Adrenal gland (tissue), 12 donors: ENCODE data around the gene TNFRSF25. TPM values are rescaled to one million over a fixed set of nuclear protein-coding genes. Genes with fewer than 3 reads are reported as not detected.

Source experiments
- DNase-seq, 7 donors: peaks; one replicate each; pipeline ENCODE4 v3.0.0-alpha.2; 2019 to 2020
- H3K27ac ChIP-seq, 5 donors: fragments of 200-600 bp; sonication (generic) in 4 of 5; 1 replicate in 3 of 5; 2 replicates in 2 of 5; pipeline versions ENCODE4 v1.5.1 to v1.8.0; 2016 to 2020; ENCODE audit warnings: mild to moderate bottlenecking in 1 of 5
- H3K27me3 ChIP-seq: fragments of 200-600 bp; 2 replicates; pipeline ENCODE4 v1.8.0; 2021
- H3K36me3 ChIP-seq, 2 donors: fragments of 200-600 bp; replicated peaks in 1 of 2; 1 replicate in 1 of 2; 2 replicates in 1 of 2; pipeline versions ENCODE4 v1.5.1 to v1.8.0; 2018 to 2022
- H3K4me1 ChIP-seq, 2 donors: fragments of 200-600 bp; replicated peaks in 1 of 2; 1 replicate in 1 of 2; 2 replicates in 1 of 2; pipeline versions ENCODE4 v1.5.1 to v1.8.0; 2018 to 2021
- H3K4me3 ChIP-seq, 4 donors: fragments of 200-600 bp; sonication (generic) in 3 of 4; one replicate each; pipeline ENCODE4 v1.5.1; 2016 to 2018
- H3K9me3 ChIP-seq, 3 donors: fragments of 200-600 bp; sonication (generic) in 1 of 3; replicated peaks in 1 of 3; 1 replicate in 2 of 3; 2 replicates in 1 of 3; pipeline versions ENCODE4 v1.5.1 to v1.8.0; 2016 to 2021
- POLR2A ChIP-seq, 2 donors: fragments of 450-650 bp; IDR thresholded peaks; one replicate each; pipeline ENCODE4 v1.6.1; 2017; ENCODE audit warnings: antibody characterized with exemption in 2 of 2, mild to moderate bottlenecking in 2 of 2, moderate library complexity in 1 of 2
- WGBS, 4 donors: extraction: QIAGEN DNeasy Blood & Tissue Kit in 2 of 4; methylation state at CpG; one replicate each; pipeline versions ENCODE4 v1.1.5 to v1.1.7; 2013 to 2017; 5-methylcytosine and 5-hydroxymethylcytosine counted together
- intact Hi-C, 2 donors: fragments of 100-400 bp; cut with DNase I; formaldehyde crosslinking; loops; one replicate each; pipeline versions ENCODE4 v1.14.1 to v1.15.0; 2022 to 2023
- polyA plus RNA-seq, 3 donors: library from polyadenylated mRNA; stranded (reverse); fragments of 200-250 nt in 2 of 3; fragments of 350-450 nt in 1 of 3; fragmentation: Illumina TruSeq in 1 of 3; extraction: RNeasy Lipid Tissue Mini Kit (QIAGEN cat#74804) in 1 of 3; gene quantifications; one replicate each; pipeline ENCODE4 v1.2.3, GENCODE V29; 2013 to 2014
- total RNA-seq, 9 donors: library from RNA; depleted of rRNA in 4 of 9; stranded (reverse); fragments of >200 nt in 4 of 9; fragments of 120-200 nt in 1 of 9; fragmentation: NEBNext Ultra II Directional in 1 of 9; extraction: Animal tissue kit (Norgen Biotek cat#: 25700) in 1 of 9; gene quantifications; one replicate each; pipeline versions ENCODE4 v1.1.0 to v1.2.4, GENCODE V29; 2013 to 2023
- TF ChIP-seq, protein P1 (sequence below), 6 experiments: fragments of 450-650 bp in 4 of 6; fragments of 200-600 bp in 2 of 6; sonication (generic) in 1 of 6; IDR thresholded peaks; 1 replicate in 5 of 6; 2 replicates in 1 of 6; pipeline versions ENCODE4 v1.5.1 to v1.8.0; 2016 to 2021; ENCODE audit warnings: antibody characterized with exemption in 6 of 6, mild to moderate bottlenecking in 2 of 6, moderate library complexity in 1 of 6
- donor health status: healthy with polysubstance abuse.
- donor health status: Bipolar disorder and iron deficiency.
- donor health status: DM: yes; HTN: yes; CAD: no.
- donor health status: DM: no; HTN: no; CAD: no.
- donor health status: DM: no; HTN: no; CAD: no.
- donor health status: DM: yes; HTN: yes; CAD: no.

Gene TNFRSF25
- total and polyA plus RNA-seq, 12 donors, result 1.2 to 169 (median 9.7) TPM

DNA sequence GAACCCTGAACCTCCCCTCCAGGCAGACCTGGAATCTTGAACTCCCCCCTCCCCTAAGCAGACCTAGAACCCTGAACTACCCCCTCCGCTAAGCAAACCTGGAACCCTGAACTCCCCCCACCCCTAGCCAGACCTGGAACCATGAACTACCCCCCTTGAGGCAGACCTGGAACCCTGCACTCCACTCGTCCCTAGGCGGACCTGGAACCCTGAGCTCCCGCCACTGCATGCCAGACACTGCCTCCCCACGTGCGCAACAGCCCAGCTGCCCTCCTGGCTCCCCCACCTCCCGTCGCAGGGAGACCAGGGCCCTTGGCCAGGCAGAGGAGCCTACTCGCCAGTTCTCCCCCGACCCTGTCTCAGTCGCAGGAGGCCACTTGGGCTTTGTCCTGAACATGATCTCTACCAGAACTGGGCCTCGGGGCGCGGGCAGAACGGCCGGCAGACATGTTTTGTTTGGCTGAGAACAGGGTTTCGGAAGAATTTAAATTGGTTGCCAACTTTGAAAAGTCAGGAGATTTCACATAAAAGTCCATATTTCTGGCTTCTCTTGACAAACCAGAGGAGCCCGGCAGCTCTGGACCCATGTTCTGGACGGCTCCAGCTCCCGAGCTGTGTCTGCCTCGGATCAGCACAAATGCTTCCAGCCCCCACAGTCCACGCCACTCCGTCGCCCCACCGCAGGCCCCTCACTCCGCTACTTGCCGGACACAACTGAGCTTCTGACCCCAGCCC lies 34.7 kb upstream of the TNFRSF25 start:
- 71 to 89% (median 83%) methylated on average over 10 to 27 of the region's 27 CpGs for WGBS, 4 donors
- Histone ChIP-seq H3K27me3 (no peaks in the 10 kb centered on the region), H3K4me1 (peaks cover 35 to 57% of the 10 kb centered on the region in 2 donors), H3K9me3 (no peaks in the 10 kb centered on the region), H3K4me3 (no peak overlapping the region), H3K36me3 (no peaks in the 10 kb centered on the region), H3K27ac (peak overlapping the region in 2 of 5 donors; percentile 49 to 72)
- DNase-seq, result no peak
- TF ChIP-seq POLR2A (IDR thresholded peaks at IDR 0.05), result no peak
- TF ChIP-seq, protein P1, sequence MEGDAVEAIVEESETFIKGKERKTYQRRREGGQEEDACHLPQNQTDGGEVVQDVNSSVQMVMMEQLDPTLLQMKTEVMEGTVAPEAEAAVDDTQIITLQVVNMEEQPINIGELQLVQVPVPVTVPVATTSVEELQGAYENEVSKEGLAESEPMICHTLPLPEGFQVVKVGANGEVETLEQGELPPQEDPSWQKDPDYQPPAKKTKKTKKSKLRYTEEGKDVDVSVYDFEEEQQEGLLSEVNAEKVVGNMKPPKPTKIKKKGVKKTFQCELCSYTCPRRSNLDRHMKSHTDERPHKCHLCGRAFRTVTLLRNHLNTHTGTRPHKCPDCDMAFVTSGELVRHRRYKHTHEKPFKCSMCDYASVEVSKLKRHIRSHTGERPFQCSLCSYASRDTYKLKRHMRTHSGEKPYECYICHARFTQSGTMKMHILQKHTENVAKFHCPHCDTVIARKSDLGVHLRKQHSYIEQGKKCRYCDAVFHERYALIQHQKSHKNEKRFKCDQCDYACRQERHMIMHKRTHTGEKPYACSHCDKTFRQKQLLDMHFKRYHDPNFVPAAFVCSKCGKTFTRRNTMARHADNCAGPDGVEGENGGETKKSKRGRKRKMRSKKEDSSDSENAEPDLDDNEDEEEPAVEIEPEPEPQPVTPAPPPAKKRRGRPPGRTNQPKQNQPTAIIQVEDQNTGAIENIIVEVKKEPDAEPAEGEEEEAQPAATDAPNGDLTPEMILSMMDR (IDR thresholded peaks at IDR 0.05), result no peak
- intact Hi-C loops, result no loop called here

DNA sequence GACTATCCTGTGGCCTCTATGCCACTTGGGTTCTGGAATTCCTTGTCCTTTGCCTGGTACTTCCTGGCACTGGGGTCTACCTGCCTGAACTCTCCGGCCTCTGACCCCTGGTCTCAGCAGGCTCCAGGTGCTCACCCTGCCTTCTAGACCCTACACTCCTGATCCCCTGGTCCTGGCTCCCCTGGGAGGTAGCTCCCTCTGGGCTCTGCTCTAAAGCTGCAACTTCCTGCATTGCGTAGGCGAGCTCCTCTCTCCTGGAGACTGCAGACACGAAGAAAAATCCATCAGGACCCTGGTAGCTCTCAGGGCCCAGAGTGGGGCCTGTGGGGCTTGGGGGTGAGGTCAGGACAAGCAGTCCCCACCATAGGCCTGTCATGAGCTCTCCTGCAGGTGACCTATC lies 33.3 kb upstream of the TNFRSF25 start:
- TF ChIP-seq POLR2A (IDR thresholded peaks at IDR 0.05), result no peak
- TF ChIP-seq, protein P1 (IDR thresholded peaks at IDR 0.05), result no peak
- WGBS, 4 donors, result 78 to 93% (median 90%) methylated on average over 4 of the region's 4 CpGs
- no peaks in the 10 kb centered on the region for H3K36me3 ChIP-seq
- H3K27me3 ChIP-seq, result no peaks in the 10 kb centered on the region
- no peaks in the 10 kb centered on the region for H3K9me3 ChIP-seq
- peaks cover 35 to 62% of the 10 kb centered on the region in 2 donors for H3K4me1 ChIP-seq
- intact Hi-C loops, result no loop called here
- no peak for DNase-seq
- no peak overlapping the region for H3K4me3 ChIP-seq
- no peak overlapping the region for H3K27ac ChIP-seq

DNA sequence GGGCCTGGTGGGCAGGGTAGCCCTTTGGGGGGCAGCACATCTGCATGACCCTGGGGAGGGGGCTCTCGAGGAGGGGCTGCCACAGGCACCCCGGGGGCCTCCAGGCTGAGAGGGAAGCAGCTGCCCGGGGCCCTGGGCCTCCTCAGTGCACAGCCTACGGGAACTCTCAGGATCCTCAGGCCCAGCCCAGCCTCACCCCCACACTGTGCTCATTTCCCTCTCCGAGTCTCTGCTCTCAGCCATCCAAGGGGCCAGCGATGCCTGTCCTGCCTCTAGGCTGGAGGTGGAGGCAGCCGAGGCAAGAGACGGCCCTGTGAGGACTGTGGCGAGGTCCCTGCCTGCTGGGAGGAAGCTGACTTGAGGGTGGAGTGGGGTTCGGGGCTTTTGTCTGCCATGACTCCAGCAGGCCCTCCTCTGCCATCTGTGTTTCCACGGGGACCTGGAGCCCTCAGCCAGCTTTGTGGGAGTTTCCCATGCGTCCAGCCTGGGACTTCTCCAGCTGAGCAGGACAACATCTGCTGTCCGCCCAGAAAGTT lies 32.7 kb upstream of the TNFRSF25 start:
- intact Hi-C loops, result no loop called here
- DNase-seq, result no peak
- no peaks in the 10 kb centered on the region for H3K36me3 ChIP-seq
- TF ChIP-seq, protein P1 (IDR thresholded peaks at IDR 0.05), result no peak
- TF ChIP-seq POLR2A (IDR thresholded peaks at IDR 0.05), result no peak
- H3K27ac ChIP-seq, result peak overlapping the region in 1 of 5 donors; percentile 12
- no peaks in the 10 kb centered on the region for H3K9me3 ChIP-seq
- peaks cover 35 to 62% of the 10 kb centered on the region in 2 donors for H3K4me1 ChIP-seq
- 71 to 81% (median 71%) methylated on average over 5 to 13 of the region's 13 CpGs for WGBS, 4 donors
- H3K27me3 ChIP-seq, result no peaks in the 10 kb centered on the region
- H3K4me3 ChIP-seq, result no peak overlapping the region

- peak overlapping the region in 2 of 4 donors; percentile 59 to 89 for H3K4me3 ChIP-seq
- peaks cover 35 to 60% of the 10 kb centered on the region in 2 donors for H3K4me1 ChIP-seq
- intact Hi-C loops, result no loop called here
- TF ChIP-seq POLR2A (IDR thresholded peaks at IDR 0.05), result no peak
- TF ChIP-seq, protein P1 (IDR thresholded peaks at IDR 0.05), result no peak
- 12 to 34% (median 32%) methylated on average over 11 to 20 of the region's 20 CpGs for WGBS, 4 donors
- no peaks in the 10 kb centered on the region for H3K36me3 ChIP-seq
- H3K27ac ChIP-seq, result peak overlapping the region in 2 of 5 donors; percentile 56 to 78
- H3K9me3 ChIP-seq, result no peaks in the 10 kb centered on the region
- DNase-seq, result no peak
- H3K27me3 ChIP-seq, result no peaks in the 10 kb centered on the region
These were observed 32.0 kb upstream of the TNFRSF25 start for GRCh38 chr1:6497867-6498575.
